ENCODE data around the gene IFT20. TPM values are rescaled to one million over a fixed set of nuclear protein-coding genes. Genes with fewer than 3 reads are reported as not detected.
A peak's percentile ranks its signal among the peaks of the same experiment; 100 is the strongest.

Gene IFT20
- total RNA-seq, 1 experiment from 2014 or later: 40.2 TPM

GRCh38 chr17:28324267-28324745, 11.0 kb downstream of the IFT20 start:
- Histone ChIP-seq H3K36me3 (peaks cover 39% of the 10 kb centered on the region), H3K9me3 (replicated peaks) (no peaks in the 10 kb centered on the region), H3K4me1 (replicated peaks) (peaks cover 12% of the 10 kb centered on the region), H3K27ac (no peak overlapping the region), H3K4me3 (no peak overlapping the region), H3K27me3 (replicated peaks) (no peaks in the 10 kb centered on the region)
- no peak for DNase-seq (ENCODE audit: low read depth in 1 of 2, low spot score in 2 of 2)

- Histone ChIP-seq H3K36me3 (0 out of 2 replicates have a peak, but pooled peaks cover 7% of the 10 kb centered on the region), H3K9me3 (replicated peaks) (no peaks in the 10 kb centered on the region), H3K27me3 (replicated peaks) (no peaks in the 10 kb centered on the region), H3K4me1 (replicated peaks) (peaks cover 20% of the 10 kb centered on the region), H3K27ac (no peak overlapping the region), H3K4me3 (peak overlapping the region; percentile 57)
- DNase-seq (ENCODE audit: low read depth in 1 of 2, low spot score in 2 of 2): no peak
These were observed 14.8 kb downstream of the IFT20 start for GRCh38 chr17:28320215-28321061.

GRCh38 chr17:28319598-28319935, 15.7 kb downstream of the IFT20 start:
- H3K36me3 ChIP-seq: 0 out of 2 replicates have a peak, but pooled peaks cover 7% of the 10 kb centered on the region
- no peaks in the 10 kb centered on the region for H3K9me3 ChIP-seq (replicated peaks)
- 0 out of 2 replicates have a peak overlapping the region, but pooled peaks have one; percentile 2 for H3K27ac ChIP-seq
- H3K27me3 ChIP-seq (replicated peaks): no peaks in the 10 kb centered on the region
- DNase-seq (ENCODE audit: low read depth in 1 of 2, low spot score in 2 of 2): no peak
- H3K4me3 ChIP-seq: peak overlapping the region; percentile 57
- peaks cover 20% of the 10 kb centered on the region for H3K4me1 ChIP-seq (replicated peaks)

DNA sequence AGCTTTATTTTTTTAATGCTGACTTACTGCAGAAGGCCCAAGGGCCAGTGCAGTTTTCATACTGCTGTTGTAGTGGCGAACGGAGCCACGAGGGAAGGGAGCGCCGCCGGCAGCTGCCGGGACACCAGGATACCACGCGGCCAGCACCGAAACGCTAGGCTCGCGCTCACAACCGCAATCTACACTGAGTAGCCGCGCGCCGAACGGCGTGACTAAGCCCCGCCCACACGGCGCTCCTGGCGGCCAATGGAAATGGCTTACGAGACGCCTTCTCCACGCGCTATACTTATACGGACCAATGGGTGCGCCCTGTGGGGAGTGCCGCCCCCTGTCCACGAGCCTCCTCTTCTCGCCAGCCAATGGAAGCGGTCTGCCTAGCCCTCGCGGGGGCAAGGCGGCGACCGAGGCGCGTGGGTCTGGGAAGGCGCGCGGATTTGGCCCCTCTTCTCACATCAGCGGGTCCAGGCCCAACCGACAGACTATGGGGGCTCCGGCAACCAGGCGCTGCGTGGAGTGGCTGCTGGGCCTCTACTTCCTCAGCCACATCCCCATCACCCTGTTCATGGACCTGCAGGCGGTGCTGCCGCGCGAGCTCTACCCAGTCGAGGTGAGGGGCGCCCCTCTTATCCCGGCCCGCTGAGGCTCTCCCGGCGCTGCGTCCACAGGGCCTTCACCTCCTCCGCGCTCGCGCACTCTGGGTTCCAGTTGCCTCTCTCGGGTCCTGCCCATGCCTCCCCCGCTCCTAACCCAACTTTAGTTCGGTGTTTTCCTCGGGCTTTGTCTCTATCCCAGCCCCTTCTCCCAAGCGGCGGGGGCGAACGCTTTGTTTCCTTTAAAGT, 16.3 kb downstream of the IFT20 start, which contains the start of gene TMEM97:
Gene TMEM97, plus strand, starts transcription at position 442 of the 839 bp plus-strand sequence. Its CDS starts 40 bp downstream, at position 482.
- H3K4me1 ChIP-seq (replicated peaks): peaks cover 20% of the 10 kb centered on the region
- 0 out of 2 replicates have a peak within 1 kb of the TSS, but pooled peaks have one; percentile 2 for H3K27ac ChIP-seq
- 0 out of 2 replicates have a peak, but pooled peaks cover 7% of the 10 kb centered on the region for H3K36me3 ChIP-seq
- no peaks in the 10 kb centered on the region for H3K27me3 ChIP-seq (replicated peaks)
- peak within 1 kb of the TSS; percentile 57 for H3K4me3 ChIP-seq
- no peaks in the 10 kb centered on the region for H3K9me3 ChIP-seq (replicated peaks)
- DNase-seq (ENCODE audit: low read depth in 1 of 2, low spot score in 2 of 2): peak; percentile 94 to 95

DNA sequence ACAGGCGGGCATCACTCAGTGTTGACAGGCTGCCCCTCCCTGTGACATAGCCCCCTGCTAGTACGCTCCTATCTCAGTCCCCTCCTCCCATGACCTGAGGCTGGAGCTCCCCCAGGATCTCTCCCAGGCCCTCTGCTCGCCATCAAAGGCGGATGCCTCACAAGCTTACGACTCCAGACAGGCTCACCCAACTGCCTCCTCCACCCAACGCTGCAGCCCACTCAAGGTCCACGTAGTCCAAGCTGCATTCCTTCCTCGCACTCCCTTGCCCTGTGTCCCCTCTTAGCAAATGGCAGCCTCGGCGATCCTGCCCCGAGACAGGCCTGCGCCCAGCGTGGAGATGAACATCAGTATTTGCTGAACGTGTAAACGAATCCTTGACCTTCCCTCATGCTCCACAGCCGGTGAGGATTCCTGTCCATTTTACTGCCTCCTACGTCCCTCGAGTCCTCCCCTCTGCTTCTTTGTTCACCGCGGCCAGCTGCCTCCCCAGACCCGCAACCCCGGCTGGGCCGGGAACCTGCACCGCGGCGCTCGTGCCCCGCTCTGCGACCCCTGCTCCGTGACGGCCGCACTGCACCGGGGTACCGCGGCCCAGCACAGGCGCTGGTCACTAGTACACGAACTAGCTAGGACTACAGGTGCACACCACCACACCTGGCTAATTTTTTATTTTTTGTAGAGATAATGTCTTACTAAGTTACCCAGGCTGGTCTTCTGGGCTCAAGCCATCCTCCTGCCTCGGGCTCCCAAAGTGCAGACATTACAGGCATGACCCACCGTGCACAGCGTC, 17.1 kb downstream of the IFT20 start:
- peaks cover 20% of the 10 kb centered on the region for H3K4me1 ChIP-seq (replicated peaks)
- no peak for DNase-seq (ENCODE audit: low read depth in 1 of 2, low spot score in 2 of 2)
- H3K9me3 ChIP-seq (replicated peaks): no peaks in the 10 kb centered on the region
- 0 out of 2 replicates have a peak, but pooled peaks cover 7% of the 10 kb centered on the region for H3K36me3 ChIP-seq
- H3K27ac ChIP-seq: no peak overlapping the region
- H3K27me3 ChIP-seq (replicated peaks): 0 out of 2 replicates have a peak, but pooled peaks cover 1% of the 10 kb centered on the region
- peak overlapping the region; percentile 57 for H3K4me3 ChIP-seq

GRCh38 chr17:28317099-28317965, 17.9 kb downstream of the IFT20 start:
- Histone ChIP-seq H3K27ac (no peak overlapping the region), H3K4me1 (replicated peaks) (peaks cover 20% of the 10 kb centered on the region), H3K9me3 (replicated peaks) (no peaks in the 10 kb centered on the region), H3K27me3 (replicated peaks) (0 out of 2 replicates have a peak, but pooled peaks cover 2% of the 10 kb centered on the region), H3K4me3 (no peak overlapping the region), H3K36me3 (0 out of 2 replicates have a peak, but pooled peaks cover 7% of the 10 kb centered on the region)
- no peak for DNase-seq (ENCODE audit: low read depth in 1 of 2, low spot score in 2 of 2)

DNA sequence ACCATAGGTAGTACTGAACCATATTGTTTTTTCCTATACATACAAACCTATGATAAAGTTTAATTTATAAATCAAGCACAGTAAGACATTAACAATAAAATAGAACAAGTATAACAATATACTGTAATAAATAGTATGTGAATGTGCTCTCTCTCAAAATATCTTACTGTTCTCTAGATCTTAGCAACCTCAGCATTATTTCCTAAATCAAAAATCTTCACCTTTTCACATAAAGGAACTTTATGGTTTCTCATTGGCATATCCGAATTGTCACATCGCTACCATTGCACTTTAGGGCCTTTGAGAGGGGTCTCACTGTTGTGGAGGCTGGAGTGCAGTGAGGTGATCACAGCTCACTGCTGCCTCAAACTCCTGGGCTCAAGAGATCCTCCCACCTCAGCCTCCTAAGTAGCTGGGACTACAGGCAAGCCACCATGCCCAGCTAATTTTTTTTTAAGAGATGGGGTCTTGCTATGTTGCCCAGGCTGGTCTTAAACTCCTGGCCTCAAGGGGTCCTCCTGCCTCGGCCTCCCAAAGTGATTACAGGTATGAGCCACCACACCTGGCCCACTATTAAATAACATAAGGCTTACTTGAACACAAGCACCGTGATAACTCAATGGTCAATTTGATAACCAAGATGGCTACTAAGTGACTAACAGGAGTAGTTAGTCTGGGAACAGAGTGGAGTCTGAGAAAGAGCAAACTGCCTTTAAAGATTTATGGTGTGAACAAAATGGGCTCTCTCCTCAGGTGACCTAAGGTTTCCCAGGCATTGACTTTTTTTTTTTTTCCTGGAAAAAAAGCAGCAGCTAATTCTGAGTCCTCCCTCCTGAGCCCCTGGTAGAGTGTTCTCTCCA, 19.2 kb downstream of the IFT20 start:
- no peak overlapping the region for H3K4me3 ChIP-seq
- no peak overlapping the region for H3K27ac ChIP-seq
- H3K36me3 ChIP-seq: 0 out of 2 replicates have a peak, but pooled peaks cover 7% of the 10 kb centered on the region
- H3K4me1 ChIP-seq (replicated peaks): peaks cover 20% of the 10 kb centered on the region
- 0 out of 2 replicates have a peak, but pooled peaks cover 2% of the 10 kb centered on the region for H3K27me3 ChIP-seq (replicated peaks)
- no peak for DNase-seq (ENCODE audit: low read depth in 1 of 2, low spot score in 2 of 2)
- H3K9me3 ChIP-seq (replicated peaks): no peaks in the 10 kb centered on the region

DNA sequence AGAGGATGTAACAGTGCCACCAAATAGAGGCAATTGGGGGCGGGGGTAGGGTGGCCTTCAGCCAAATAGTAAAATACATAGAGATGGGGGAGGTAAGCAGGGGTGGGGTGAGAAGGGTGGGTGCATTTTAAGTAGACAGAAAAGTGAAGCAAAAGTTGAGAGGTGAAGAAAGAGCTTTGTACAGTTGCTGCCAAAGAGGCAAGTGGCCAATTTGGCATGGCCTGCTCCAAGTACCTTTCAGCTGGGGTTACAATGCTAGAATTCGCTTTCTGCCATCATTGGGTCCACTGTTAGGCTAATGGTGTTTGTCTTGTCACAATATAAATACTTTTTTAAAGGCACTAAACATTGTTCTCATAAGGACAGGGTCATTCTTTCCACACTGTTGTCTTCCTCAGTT, 21.4 kb downstream of the IFT20 start:
- DNase-seq (ENCODE audit: low read depth in 1 of 2, low spot score in 2 of 2): no peak
- Histone ChIP-seq H3K4me1 (replicated peaks) (peaks cover 8% of the 10 kb centered on the region), H3K4me3 (no peak overlapping the region), H3K36me3 (no peaks in the 10 kb centered on the region), H3K9me3 (replicated peaks) (no peaks in the 10 kb centered on the region), H3K27me3 (replicated peaks) (0 out of 2 replicates have a peak, but pooled peaks cover 2% of the 10 kb centered on the region), H3K27ac (no peak overlapping the region)

DNA sequence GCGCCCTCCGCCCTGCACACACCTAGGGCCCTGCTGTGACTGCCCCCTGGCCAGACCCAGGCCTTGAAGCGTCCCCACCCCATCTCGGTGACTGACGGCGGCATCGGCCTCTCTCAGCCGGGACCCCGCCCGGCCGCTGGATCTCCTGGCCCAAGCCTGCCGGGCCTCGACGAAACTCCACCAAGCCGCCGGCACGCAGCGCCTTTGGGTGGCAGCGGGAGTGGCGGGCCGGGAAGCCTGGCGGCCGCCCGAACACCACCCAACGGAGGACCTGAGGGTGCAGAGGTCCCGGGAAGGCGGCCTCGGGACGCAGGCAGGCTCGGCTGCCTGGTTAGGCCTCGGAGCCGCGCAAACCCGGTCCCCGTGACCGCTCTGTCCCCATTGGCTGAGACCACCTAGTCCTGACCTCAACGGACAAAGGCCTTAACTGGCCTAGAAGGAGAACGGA, 28.3 kb downstream of the IFT20 start:
- DNase-seq (ENCODE audit: low read depth in 1 of 2, low spot score in 2 of 2): no peak
- H3K27ac ChIP-seq: no peak overlapping the region
- H3K36me3 ChIP-seq: no peaks in the 10 kb centered on the region
- no peaks in the 10 kb centered on the region for H3K4me1 ChIP-seq (replicated peaks)
- no peaks in the 10 kb centered on the region; the same call in 1 of the 2 replicates for H3K27me3 ChIP-seq (replicated peaks)
- no peaks in the 10 kb centered on the region for H3K9me3 ChIP-seq (replicated peaks)
- H3K4me3 ChIP-seq: no peak overlapping the region

- no peak for DNase-seq (ENCODE audit: low read depth in 1 of 2, low spot score in 2 of 2)
- Histone ChIP-seq H3K9me3 (replicated peaks) (no peaks in the 10 kb centered on the region), H3K27ac (no peak overlapping the region), H3K36me3 (no peaks in the 10 kb centered on the region), H3K27me3 (replicated peaks) (no peaks in the 10 kb centered on the region), H3K4me1 (replicated peaks) (no peaks in the 10 kb centered on the region), H3K4me3 (no peak overlapping the region)
These were observed 36.8 kb downstream of the IFT20 start for GRCh38 chr17:28298449-28298848.

GRCh38 chr17:28295677-28296578, 39.3 kb downstream of the IFT20 start:
- Histone ChIP-seq H3K4me1 (replicated peaks) (no peaks in the 10 kb centered on the region), H3K27me3 (replicated peaks) (no peaks in the 10 kb centered on the region), H3K4me3 (no peak overlapping the region), H3K27ac (no peak overlapping the region), H3K36me3 (no peaks in the 10 kb centered on the region), H3K9me3 (replicated peaks) (no peaks in the 10 kb centered on the region)
- no peak for DNase-seq (ENCODE audit: low read depth in 1 of 2, low spot score in 2 of 2)
